HCT116 (cell line): ENCODE results near the gene PIGQ.

Experiments used
- POLR2A ChIP-seq: IDR thresholded peaks from 2 replicates; pipeline ENCODE4 v1.7.0; 2011; ENCODE audit warnings: borderline replicate concordance; ENCODE audit not compliant: insufficient read depth, insufficient read length; ENCODE audit errors: extremely low read depth
- POLR2AphosphoS5 ChIP-seq: IDR thresholded peaks from 2 replicates; pipeline ENCODE4 v1.6.1; 2011; ENCODE audit warnings: mild to moderate bottlenecking, low read depth, low read length, moderate library complexity
- RAD21 ChIP-seq: IDR thresholded peaks from 2 replicates; pipeline ENCODE4 v1.6.1; 2012; ENCODE audit warnings: low read depth, mild to moderate bottlenecking
- SIN3A ChIP-seq: IDR thresholded peaks from 2 replicates; pipeline ENCODE4 v1.6.1; 2012; ENCODE audit warnings: low read depth
- SP1 ChIP-seq: IDR thresholded peaks from 2 replicates; pipeline ENCODE4 v1.6.1; 2012; ENCODE audit warnings: low read depth
- TF ChIP-seq, protein P1 (sequence below), 3 experiments: fragments of 200-600 bp in 1 of 3; sonication (generic) in 1 of 3; IDR thresholded peaks in 2 of 3; conservative IDR thresholded peaks in 1 of 3; 2 replicates each; pipeline ENCODE4 v1.5.1; 2012 to 2017; ENCODE audit warnings: low read depth in 2 of 3, low read length in 2 of 3, antibody characterized with exemption in 1 of 3, borderline replicate concordance in 1 of 3, control low read depth in 1 of 3, mild to moderate bottlenecking in 1 of 3, mixed read lengths in 1 of 3, mixed run types in 1 of 3, moderate library complexity in 1 of 3; ENCODE audit not compliant: insufficient read depth in 1 of 3

DNA sequence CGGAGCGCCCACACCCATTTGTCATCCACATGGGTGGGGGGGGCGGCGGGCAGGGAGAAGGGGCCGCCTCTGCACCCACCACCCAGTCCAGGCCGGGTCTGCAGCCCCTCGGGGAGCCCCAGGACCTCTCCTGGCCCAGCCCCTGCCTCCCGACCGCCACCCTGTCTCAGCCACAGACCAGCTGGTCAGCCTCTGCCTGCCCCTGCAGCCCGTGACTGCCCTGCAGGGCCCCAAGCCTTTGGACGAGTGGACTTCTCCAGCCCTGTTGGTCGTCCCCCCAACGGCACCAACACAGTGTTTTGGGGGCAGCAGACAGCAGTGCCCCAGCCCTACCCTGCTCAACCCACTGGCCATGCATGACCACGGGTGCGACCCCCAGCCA lies 8.4 kb upstream of the PIGQ start:
- TF ChIP-seq, protein P1, sequence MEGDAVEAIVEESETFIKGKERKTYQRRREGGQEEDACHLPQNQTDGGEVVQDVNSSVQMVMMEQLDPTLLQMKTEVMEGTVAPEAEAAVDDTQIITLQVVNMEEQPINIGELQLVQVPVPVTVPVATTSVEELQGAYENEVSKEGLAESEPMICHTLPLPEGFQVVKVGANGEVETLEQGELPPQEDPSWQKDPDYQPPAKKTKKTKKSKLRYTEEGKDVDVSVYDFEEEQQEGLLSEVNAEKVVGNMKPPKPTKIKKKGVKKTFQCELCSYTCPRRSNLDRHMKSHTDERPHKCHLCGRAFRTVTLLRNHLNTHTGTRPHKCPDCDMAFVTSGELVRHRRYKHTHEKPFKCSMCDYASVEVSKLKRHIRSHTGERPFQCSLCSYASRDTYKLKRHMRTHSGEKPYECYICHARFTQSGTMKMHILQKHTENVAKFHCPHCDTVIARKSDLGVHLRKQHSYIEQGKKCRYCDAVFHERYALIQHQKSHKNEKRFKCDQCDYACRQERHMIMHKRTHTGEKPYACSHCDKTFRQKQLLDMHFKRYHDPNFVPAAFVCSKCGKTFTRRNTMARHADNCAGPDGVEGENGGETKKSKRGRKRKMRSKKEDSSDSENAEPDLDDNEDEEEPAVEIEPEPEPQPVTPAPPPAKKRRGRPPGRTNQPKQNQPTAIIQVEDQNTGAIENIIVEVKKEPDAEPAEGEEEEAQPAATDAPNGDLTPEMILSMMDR (IDR thresholded peaks at IDR 0.05 in 2 of 3, conservative IDR thresholded peaks at IDR 0.05 in 1 of 3; ENCODE audit: borderline replicate concordance in 1 of 3, insufficient read depth in 1 of 3, low read depth in 2 of 3, low read length in 2 of 3) = no peak
- TF ChIP-seq RAD21 = no peak
- TF ChIP-seq POLR2A = no peak
- TF ChIP-seq POLR2AphosphoS5 = no peak
- no peak for TF ChIP-seq SP1
- no peak for TF ChIP-seq SIN3A
